GM12874 (cell line): ENCODE measurements around the gene TMEM9.

Source experiments
- TF ChIP-seq, protein P1 (sequence below): IDR thresholded peaks from 2 replicates; pipeline ENCODE4 v1.5.1; 2011; ENCODE audit warnings: low read depth, mild to moderate bottlenecking, control low read depth, low read length, moderate library complexity; ENCODE audit not compliant: insufficient read depth

Gene TMEM9

DNA sequence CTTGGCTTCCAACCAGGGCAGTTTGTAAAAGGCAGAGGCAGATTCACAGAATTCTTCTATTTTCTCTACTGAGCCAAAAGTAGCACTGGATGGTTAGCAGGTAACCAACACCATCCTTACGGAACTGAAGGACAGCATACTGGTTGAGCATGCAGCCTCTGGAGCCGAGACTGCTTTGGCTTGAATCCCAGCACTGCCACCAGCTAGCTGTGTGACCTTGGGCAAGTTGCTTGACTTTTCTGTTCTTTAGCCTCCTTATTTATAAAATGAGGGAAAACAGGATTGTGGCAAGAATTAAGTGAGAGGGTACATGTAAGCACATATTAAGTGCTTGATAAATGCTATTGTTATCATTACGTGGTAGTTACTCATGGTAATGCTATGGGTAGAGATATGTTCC, 61.5 kb downstream of the TMEM9 start:
- TF ChIP-seq, protein P1, sequence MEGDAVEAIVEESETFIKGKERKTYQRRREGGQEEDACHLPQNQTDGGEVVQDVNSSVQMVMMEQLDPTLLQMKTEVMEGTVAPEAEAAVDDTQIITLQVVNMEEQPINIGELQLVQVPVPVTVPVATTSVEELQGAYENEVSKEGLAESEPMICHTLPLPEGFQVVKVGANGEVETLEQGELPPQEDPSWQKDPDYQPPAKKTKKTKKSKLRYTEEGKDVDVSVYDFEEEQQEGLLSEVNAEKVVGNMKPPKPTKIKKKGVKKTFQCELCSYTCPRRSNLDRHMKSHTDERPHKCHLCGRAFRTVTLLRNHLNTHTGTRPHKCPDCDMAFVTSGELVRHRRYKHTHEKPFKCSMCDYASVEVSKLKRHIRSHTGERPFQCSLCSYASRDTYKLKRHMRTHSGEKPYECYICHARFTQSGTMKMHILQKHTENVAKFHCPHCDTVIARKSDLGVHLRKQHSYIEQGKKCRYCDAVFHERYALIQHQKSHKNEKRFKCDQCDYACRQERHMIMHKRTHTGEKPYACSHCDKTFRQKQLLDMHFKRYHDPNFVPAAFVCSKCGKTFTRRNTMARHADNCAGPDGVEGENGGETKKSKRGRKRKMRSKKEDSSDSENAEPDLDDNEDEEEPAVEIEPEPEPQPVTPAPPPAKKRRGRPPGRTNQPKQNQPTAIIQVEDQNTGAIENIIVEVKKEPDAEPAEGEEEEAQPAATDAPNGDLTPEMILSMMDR = no peak

DNA sequence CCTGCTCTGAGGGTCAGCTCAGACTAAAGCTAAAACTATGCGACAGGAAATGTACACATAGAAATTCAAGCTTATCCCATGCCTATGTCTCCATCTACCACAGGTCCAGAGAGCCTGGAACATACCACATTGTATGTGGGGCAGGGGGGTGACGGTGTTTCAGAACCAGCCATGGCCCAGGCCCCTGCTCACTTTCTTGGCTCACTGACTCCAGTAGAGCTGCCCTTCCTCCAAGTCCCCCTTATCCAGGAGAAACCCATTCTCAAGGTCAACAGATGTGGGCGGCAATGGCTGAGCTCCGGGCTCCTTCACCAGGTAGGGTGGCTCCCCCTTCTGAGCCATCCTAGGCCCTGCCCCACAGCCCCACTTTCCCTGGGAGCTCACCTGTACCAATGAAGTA, 63.0 kb downstream of the TMEM9 start:
- TF ChIP-seq, protein P1 = no peak

DNA sequence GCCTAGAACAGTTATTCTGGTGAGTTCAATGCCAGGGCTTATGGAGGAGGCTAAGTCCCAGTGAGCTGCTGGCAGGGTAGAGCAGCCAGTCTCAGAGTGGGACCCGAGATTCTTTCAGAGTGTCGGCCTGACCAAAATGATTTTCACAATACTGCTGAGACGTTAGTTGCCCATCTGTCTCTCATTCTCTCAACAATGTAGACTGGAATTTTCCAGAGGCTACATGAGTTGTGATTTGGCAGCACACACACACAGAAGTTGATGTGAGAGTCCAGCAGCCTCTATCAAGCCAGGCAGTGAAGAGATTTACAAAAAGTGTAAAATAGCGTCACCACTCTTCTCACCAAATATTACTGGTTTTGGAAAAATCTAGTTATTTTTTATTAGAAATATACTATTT, 63.7 kb downstream of the TMEM9 start:
- TF ChIP-seq, protein P1 = no peak

DNA sequence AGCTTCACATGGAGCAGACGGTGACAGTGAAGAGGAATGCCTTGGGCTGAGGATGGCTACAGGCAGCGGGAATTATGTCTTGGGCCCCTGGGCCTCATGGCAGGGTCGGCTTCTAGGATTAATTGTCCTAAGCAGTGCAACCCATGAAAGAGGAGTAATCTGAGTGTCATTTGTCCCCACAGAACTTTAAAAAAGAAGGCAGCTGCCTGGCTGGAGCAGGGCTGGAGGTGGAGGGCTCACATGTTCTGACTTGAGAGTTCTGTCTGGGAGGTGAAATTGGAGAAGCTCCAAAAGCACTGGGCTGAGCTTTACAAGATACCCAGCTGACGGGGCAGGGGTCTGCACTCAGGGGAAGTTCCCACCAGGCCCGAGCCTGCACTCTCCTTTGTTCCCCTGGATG, 64.7 kb downstream of the TMEM9 start:
- TF ChIP-seq, protein P1 = no peak

DNA sequence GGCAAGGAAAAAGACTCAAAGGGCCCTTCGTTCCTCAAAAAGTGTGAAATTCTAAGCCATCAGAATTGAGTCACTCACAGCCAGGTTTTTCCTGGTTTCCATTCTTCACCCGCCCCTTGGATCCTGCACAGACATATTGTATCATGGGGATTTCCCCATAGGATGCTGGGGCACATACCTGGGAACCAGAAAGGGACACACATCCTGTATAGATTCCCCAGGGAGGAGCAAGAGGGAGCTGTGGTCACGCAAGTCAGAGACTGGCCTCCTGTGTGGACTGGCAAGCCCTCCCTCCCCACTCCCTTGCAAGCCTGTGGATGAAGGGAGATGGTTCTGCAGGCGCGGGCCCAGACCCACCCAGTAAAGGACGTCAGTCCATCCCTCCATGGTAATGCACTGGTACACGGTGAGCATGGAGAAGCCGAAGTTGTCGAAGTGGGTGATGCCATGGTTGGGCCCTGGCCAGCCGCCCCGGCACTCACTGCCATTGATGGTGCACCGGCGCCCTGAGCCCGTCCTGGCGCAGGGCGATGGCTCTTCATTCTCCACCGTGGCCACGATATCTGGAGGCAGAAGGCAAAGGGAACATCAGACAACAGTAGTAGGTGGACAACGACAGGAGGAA, 65.3 kb downstream of the TMEM9 start:
- TF ChIP-seq, protein P1 = no peak

DNA sequence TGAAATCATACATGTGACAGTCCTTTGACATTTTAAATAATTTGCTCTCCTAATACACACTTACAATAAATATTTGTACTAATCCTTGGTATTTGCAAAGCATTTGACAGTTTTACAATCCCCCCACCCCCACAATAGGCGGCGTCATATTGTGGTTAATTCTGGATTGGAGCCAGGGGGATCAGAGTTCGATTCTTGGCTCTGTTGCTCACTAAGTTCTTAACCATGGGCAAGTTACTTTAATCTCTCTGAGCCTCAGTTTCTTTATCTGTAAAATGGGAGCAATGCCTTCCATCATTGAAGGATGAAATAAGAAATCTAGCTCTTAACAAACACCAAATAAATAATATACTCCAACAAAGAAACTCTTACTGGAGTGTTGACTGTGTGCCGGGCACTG, 65.9 kb downstream of the TMEM9 start:
- TF ChIP-seq, protein P1 = no peak

DNA sequence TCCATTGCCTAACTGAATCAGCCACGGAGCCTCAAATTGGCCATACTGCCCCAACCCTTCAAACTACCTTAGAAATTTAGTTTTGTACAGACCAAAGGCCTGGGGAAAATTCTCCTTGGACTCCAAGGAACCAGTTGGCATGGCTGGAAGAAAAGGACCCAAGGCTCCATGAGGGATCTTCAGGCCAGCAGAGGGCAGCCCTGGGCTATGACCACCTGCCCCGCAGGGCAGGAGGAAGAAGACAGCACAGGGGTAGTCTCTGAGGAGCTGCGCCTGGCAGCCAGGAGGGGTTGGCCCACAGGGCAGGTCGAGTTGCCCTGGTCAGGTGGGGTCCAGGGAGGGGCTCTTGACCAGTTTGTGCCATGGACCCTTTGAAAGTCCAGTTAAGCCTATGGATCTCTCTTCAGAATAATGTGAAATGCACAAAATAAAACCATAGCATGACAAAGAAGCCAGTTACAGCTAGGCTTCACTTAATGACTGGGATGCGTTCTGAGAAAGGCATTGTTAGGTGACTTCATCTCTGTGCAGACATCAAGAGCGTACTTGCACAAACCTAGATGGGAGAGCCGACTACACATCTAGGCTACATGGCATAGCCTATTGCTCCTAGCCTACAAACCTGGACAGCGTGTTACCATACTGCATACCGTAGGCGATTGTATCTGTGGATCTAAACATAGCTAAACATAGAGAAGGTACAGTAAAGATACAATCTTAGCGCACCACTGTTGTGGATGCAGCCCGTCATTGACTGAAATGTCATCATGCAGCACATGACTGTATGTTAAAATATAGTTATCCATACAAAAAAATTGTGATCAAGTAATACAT, 68.2 kb downstream of the TMEM9 start:
- TF ChIP-seq, protein P1 = peak; percentile 47
